ENCODE results near the gene HECTD4.

GRCh38 chr12:112296183-112296582 is 86.0 kb downstream of the HECTD4 start:
- TF ChIP-seq ARHGAP35 (IDR thresholded peaks at IDR 0.05; ENCODE audit: partially characterized antibody), result no peak
- no peak for TF ChIP-seq GABPA (tag; conservative IDR thresholded peaks at IDR 0.05; ENCODE audit: low read depth)
- TF ChIP-seq ZNF134 (CRISPR knock-in tag; conservative IDR thresholded peaks at IDR 0.05), result no peak
- TF ChIP-seq, protein P1, sequence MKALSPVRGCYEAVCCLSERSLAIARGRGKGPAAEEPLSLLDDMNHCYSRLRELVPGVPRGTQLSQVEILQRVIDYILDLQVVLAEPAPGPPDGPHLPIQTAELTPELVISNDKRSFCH (CRISPR knock-in tag; IDR thresholded peaks at IDR 0.05), result no peak
- TF ChIP-seq, protein P1 (tag; IDR thresholded peaks at IDR 0.05), result no peak
- TF ChIP-seq ZNF644 (tag; IDR thresholded peaks at IDR 0.05; ENCODE audit: low read depth), result no peak
- no peak for TF ChIP-seq POLR2A (conservative IDR thresholded peaks at IDR 0.05)
- no peak for TF ChIP-seq ZNF780A (CRISPR knock-in tag; IDR thresholded peaks at IDR 0.05)
- TF ChIP-seq ZNF24 (IDR thresholded peaks at IDR 0.05), result no peak
- TF ChIP-seq SREBF2 (CRISPR knock-in tag; IDR thresholded peaks at IDR 0.05), result no peak
- no peak for TF ChIP-seq CTCF (IDR thresholded peaks at IDR 0.05 in 2 of 3, conservative IDR thresholded peaks at IDR 0.05 in 1 of 3; ENCODE audit: insufficient read depth in 2 of 3, low read depth in 1 of 3, low read length in 3 of 3)

Measured in K562 (cell line).